Activated CD4-positive, CD25-positive, alpha-beta regulatory T cell treated with anti-CD3 and anti-CD28 coated beads, Interleukin-2, amount 50 U/mL, for 72 hours (primary cell): ENCODE measurements around the gene MLLT10.

Source experiments
- DNase-seq: peaks from one replicate; pipeline ENCODE4 v3.0.0; 2021

The MLLT10 gene

GRCh38 chr10:21750424-21750823, 216.4 kb downstream of the MLLT10 start:
- DNase-seq, result no peak

- DNase-seq, result no peak
These were observed 217.6 kb downstream of the MLLT10 start for GRCh38 chr10:21751341-21752310.

GRCh38 chr10:21753497-21754270, 219.7 kb downstream of the MLLT10 start:
- no peak for DNase-seq

DNA sequence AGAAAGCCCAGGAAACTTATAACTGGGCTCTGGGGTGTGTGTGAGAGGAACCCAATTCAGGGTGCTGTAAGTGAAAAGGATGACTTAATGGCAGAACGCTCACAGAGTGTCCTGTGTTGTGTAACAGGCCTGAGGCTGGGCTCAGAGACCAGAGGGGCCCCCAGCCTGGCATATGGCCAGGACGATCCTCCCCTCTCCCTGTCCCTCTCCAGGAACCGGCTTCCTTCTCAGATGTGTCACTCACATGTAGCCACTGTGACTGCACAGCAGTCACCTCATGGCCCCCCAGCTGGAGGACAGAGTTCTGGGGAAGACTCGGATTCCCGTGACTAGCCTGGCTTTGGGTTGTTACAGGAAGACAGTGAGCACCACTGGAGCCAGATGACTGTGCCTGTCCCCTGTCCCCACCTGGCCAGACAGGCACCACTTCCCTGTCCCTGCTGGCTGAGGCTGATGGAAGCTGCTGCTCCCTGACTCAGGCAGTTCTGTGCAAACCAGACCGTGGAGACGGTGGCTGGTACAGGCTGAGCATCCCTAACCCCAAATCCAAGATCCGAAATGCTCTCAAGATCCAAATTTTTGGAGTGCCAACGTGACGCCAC, 220.5 kb downstream of the MLLT10 start:
- no peak for DNase-seq

DNA sequence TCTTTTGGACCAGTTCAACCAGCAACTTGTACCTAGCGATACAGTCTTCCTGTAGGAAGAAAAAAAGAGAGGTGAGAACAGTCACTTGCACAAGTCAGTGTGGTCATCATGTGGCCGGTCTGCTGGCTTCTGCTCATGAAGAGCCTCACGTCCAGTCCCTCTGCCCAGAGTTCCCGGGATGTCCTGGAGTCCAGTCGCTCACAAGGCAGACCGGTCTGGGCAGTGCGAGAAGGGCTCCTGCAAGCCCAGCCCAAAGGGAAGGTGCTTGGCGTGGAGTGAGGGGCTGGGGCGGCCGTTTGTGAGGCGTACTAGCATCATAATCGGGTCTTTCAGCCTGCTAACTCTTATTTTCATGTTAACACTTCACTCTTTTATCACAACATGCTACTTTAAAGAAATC, 222.7 kb downstream of the MLLT10 start:
- no peak for DNase-seq

GRCh38 chr10:21757185-21757901, 223.3 kb downstream of the MLLT10 start:
- DNase-seq, result no peak

DNA sequence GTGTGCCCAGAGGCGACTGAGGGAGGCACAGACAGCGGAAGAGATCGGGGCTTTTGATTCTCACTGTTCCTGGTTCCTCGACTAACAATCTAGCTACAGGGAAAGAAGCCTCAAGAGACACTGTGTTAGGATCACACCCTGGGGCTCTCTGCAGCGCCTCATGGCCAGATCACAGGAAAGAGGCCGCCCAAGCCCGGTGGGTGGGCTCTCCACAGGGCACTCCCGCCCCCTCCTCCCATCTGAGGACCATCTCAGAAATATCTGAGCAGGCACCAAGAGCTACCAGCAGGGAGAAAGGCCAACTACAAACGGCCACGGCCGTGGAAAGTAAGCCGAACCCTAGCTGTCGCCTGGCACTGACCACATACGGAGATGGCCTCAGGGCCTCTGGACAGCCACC, 224.2 kb downstream of the MLLT10 start:
- no peak for DNase-seq

GRCh38 chr10:21758696-21759095, 224.7 kb downstream of the MLLT10 start:
- DNase-seq, result no peak

- no peak for DNase-seq
These were observed 225.2 kb downstream of the MLLT10 start for GRCh38 chr10:21759232-21759631.

DNA sequence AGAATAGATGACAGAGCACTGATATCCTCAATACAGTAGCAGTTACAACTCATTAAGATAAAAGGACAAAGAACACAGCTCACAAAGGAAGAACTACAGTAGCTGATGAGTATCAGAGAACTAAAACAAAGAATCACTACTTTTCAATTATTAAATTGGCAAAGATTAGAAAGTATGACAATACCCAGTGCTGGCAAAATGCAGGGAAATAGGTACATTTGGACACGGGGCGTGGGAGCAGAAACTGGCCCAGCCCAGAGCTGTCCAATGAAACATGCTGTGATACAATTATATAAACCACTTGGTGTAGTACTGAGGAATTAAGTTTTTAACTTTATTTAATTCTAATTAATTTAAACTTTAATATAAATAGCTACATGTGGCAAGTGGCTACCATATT, 226.3 kb downstream of the MLLT10 start:
- no peak for DNase-seq

DNA sequence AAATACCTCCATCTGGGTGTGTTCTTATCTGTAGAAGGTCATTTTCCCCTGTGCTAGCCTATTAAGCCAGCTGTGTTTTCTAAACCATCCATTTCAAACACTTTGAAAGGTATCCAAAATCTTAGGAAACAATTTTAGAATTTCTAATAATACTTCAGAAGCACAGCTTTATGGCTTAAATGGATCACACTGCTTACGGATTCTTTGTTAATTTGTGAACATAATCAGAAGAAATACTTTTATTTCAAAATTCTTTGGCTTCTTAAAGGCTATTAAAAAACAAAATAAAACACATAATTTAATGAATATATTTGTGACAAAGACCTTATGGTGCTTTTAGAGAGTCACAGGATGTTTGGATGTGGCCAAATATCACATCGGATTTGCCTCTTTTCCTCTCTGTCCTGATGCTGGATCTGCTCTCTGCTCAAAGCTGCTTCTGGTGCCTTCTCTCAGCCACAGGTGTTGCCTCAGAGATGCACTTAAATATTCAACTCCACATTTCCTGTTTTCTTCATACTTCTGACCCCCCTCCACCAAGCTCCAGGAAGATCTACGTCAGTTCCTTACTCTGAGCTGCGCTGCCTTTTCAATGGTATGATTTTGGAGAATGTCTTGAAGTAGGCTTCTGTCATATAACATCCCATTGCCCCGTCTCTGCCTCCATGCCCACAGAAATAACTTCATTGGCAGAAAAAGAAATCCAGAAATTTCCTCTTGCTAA, 230.6 kb downstream of the MLLT10 start:
- no peak for DNase-seq

- DNase-seq, result no peak
These were observed 235.0 kb downstream of the MLLT10 start for GRCh38 chr10:21769041-21769440.

DNA sequence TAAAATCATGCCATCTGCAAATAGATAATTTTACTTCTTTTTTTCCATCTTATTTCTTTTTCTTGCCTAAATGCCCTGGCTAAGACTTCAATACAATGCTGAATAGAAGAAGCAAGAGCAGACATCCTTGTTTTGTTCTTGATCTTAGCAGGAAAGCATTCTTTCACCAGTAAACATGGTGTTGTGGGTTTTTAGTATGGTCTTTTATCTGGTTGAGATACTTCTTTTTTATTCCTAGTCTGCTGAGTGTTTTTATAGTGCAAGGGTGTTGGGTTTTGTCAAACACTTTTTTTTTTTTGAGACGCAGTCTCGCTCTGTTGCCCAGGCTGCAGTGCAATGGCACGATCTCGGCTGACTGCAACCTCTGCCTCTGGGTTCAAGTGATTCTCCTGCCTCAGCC, 237.2 kb downstream of the MLLT10 start:
- DNase-seq, result no peak

GRCh38 chr10:21776883-21777282, 242.9 kb downstream of the MLLT10 start:
- DNase-seq, result no peak

- no peak for DNase-seq
These were observed 257.2 kb downstream of the MLLT10 start for GRCh38 chr10:21791276-21791675.
